IMR-90 (cell line): ENCODE data around the gene TPH1. TPM values are rescaled to one million over a fixed set of nuclear protein-coding genes. Genes with fewer than 3 reads are reported as not detected.

ENCODE experiments used
- ATAC-seq: fragments of 200-7000 bp; cut with Tn5 transposase; 2 replicates; pipeline ENCODE4 v1.9.1; 2020; ENCODE audit warnings: low read depth, mild to moderate bottlenecking, moderate library complexity
- BruUV-seq: library from RNA; stranded (reverse); fragments of 400-500 nt; replicated peaks from 2 replicates; lab custom pipeline; 2021; lab: Mats Ljungman, UMichigan
- CTCF ChIA-PET: fragments of 300-600 bp; formaldehyde crosslinking; extraction: SDS; loops from one replicate; lab custom pipeline; 2021; ENCODE audit warnings: antibody characterized with exemption; lab: Yijun Ruan, JAX
- POLR2A ChIA-PET: fragments of 300-600 bp; sonication (Branson Sonifier 250); formaldehyde crosslinking; loops from one replicate; lab custom pipeline; 2022; ENCODE audit warnings: antibody characterized with exemption; ENCODE audit not compliant: unreplicated experiment; lab: Charles Lee
- DNase-seq: peaks from one replicate; pipeline ENCODE4 v3.0.0; 2013
- H2AFZ ChIP-seq: replicated peaks from 2 replicates; pipeline ENCODE3; 2013; ENCODE audit warnings: low read length, mild to moderate bottlenecking; ENCODE audit not compliant: poor library complexity
- H2AK5ac ChIP-seq: 2 replicates; pipeline ENCODE4 v1.6.1; 2013; ENCODE audit warnings: low read depth, low read length, inconsistent platforms
- H2AK9ac ChIP-seq: replicated peaks from 2 replicates; pipeline ENCODE3; 2013; ENCODE audit warnings: mild to moderate bottlenecking, low read depth, low read length, moderate library complexity; ENCODE audit not compliant: poor library complexity
- H2BK120ac ChIP-seq: 2 replicates; pipeline ENCODE4 v1.6.1; 2013; ENCODE audit warnings: low read depth, low read length, inconsistent platforms
- H2BK15ac ChIP-seq: 3 replicates; pipeline ENCODE4 v1.6.1; 2013; ENCODE audit warnings: low read depth, low read length, inconsistent platforms
- H2BK20ac ChIP-seq: 2 replicates; pipeline ENCODE4 v1.6.1; 2013; ENCODE audit warnings: low read depth, mild to moderate bottlenecking, inconsistent platforms, low read length, moderate library complexity
- H2BK5ac ChIP-seq: 2 replicates; pipeline ENCODE4 v1.6.1; 2013; ENCODE audit warnings: mild to moderate bottlenecking, low read depth, low read length, inconsistent platforms; ENCODE audit not compliant: poor library complexity, severe bottlenecking
- H3K14ac ChIP-seq: replicated peaks from 2 replicates; pipeline ENCODE4 v1.6.1; 2013; ENCODE audit warnings: low read depth, low read length, inconsistent platforms
- H3K18ac ChIP-seq: 2 replicates; pipeline ENCODE4 v1.6.1; 2013; ENCODE audit warnings: low read depth, low read length, control low read depth
- H3K23ac ChIP-seq: 2 replicates; pipeline ENCODE4 v1.6.1; 2013; ENCODE audit warnings: low read depth, low read length, inconsistent platforms
- H3K27ac ChIP-seq: 2 replicates; pipeline ENCODE4 v1.5.1; 2013; ENCODE audit warnings: mild to moderate bottlenecking, control low read depth, low read length; ENCODE audit not compliant: insufficient read depth
- H3K27me3 ChIP-seq: 2 replicates; pipeline ENCODE4 v1.6.1; 2013; ENCODE audit warnings: low read length; ENCODE audit not compliant: control insufficient read depth, insufficient read depth
- H3K36me3 ChIP-seq: 2 replicates; pipeline ENCODE4 v1.6.1; 2013; ENCODE audit warnings: low read length, mixed read lengths; ENCODE audit not compliant: control insufficient read depth, insufficient read depth
- H3K4ac ChIP-seq: 2 replicates; pipeline ENCODE4 v1.6.1; 2013; ENCODE audit warnings: low read depth, low read length, inconsistent platforms
- H3K4me1 ChIP-seq: 2 replicates; pipeline ENCODE4 v1.6.1; 2013; ENCODE audit warnings: low read length, mixed read lengths; ENCODE audit not compliant: control insufficient read depth, insufficient read depth
- H3K4me2 ChIP-seq: 2 replicates; pipeline ENCODE4 v1.6.1; 2013; ENCODE audit warnings: low read depth, mild to moderate bottlenecking, control low read depth, low read length, moderate library complexity
- H3K4me3 ChIP-seq: 2 replicates; pipeline ENCODE4 v1.5.1; 2013; ENCODE audit warnings: low read depth, mild to moderate bottlenecking, control low read depth, low read length, moderate library complexity; ENCODE audit not compliant: insufficient read depth
- H3K56ac ChIP-seq: 2 replicates; pipeline ENCODE4 v1.6.1; 2013; ENCODE audit warnings: low read length, inconsistent platforms; ENCODE audit not compliant: insufficient read depth; ENCODE audit errors: extremely low read depth
- H3K79me1 ChIP-seq, 2 experiments: 2 replicates each; pipeline ENCODE4 v1.6.1; 2013; ENCODE audit warnings: low read length in 2 of 2, inconsistent platforms in 1 of 2, low read depth in 1 of 2
- H3K9ac ChIP-seq: 2 replicates; pipeline ENCODE4 v1.6.1; 2013; ENCODE audit warnings: low read depth, low read length, control low read depth
- H3K9me1 ChIP-seq: 2 replicates; pipeline ENCODE4 v1.6.1; 2013; ENCODE audit warnings: low read length, inconsistent platforms; ENCODE audit not compliant: insufficient read depth
- H3K9me3 ChIP-seq: 2 replicates; pipeline ENCODE4 v1.6.1; 2013; ENCODE audit warnings: low read length; ENCODE audit not compliant: control insufficient read depth, insufficient read depth
- H4K20me1 ChIP-seq: 2 replicates; pipeline ENCODE4 v1.6.1; 2013; ENCODE audit warnings: low read length, inconsistent platforms; ENCODE audit not compliant: insufficient read depth
- H4K5ac ChIP-seq: 2 replicates; pipeline ENCODE4 v1.6.1; 2013; ENCODE audit warnings: mild to moderate bottlenecking, low read depth, low read length, control low read depth
- H4K8ac ChIP-seq, 2 experiments: 2 replicates each; pipeline ENCODE4 v1.6.1; 2013; ENCODE audit warnings: low read depth in 2 of 2, low read length in 2 of 2, control low read depth in 1 of 2, inconsistent platforms in 1 of 2
- H4K91ac ChIP-seq: 2 replicates; pipeline ENCODE4 v1.6.1; 2013; ENCODE audit warnings: low read depth, low read length, inconsistent platforms; ENCODE audit not compliant: insufficient read depth
- BHLHE40 ChIP-seq: fragments of 150-350 bp; IDR thresholded peaks from 2 replicates; pipeline ENCODE4 v1.6.1; 2016; ENCODE audit warnings: mild to moderate bottlenecking, low read depth, low read length
- CEBPB ChIP-seq: IDR thresholded peaks from 2 replicates; pipeline ENCODE4 v1.6.1; 2012; ENCODE audit warnings: low read depth, low read length, improper control_type of control experiment
- MAFK ChIP-seq: IDR thresholded peaks from 2 replicates; pipeline ENCODE4 v1.6.1; 2012; ENCODE audit warnings: low read depth, low read length, improper control_type of control experiment
- POLR2A ChIP-seq: IDR thresholded peaks from 2 replicates; pipeline ENCODE4 v1.6.1; 2012; ENCODE audit warnings: mild to moderate bottlenecking, low read depth, low read length
- RCOR1 ChIP-seq: IDR thresholded peaks from 2 replicates; pipeline ENCODE4 v1.6.1; 2012; ENCODE audit warnings: mild to moderate bottlenecking, low read length, improper control_type of control experiment; ENCODE audit not compliant: insufficient replicate concordance
- WGBS, 2 experiments: methylation state at CpG; one replicate each; pipeline versions ENCODE4 v1.1.5 to v1.1.7; 2013; ENCODE audit warnings: missing lambda C conversion rate in 2 of 2; ENCODE audit not compliant: insufficient read length in 1 of 2; ENCODE audit errors: extremely low coverage in 2 of 2; 5-methylcytosine and 5-hydroxymethylcytosine counted together
- dilution Hi-C: fragments of 300-500 bp; cut with HindIII; formaldehyde crosslinking; loops from one replicate; pipeline ENCODE4 v1.14.3; 2018; ENCODE audit warnings: low sequenced_read_pairs; ENCODE audit not compliant: unreplicated experiment
- in situ Hi-C: fragments of 300-500 bp; cut with MboI; formaldehyde crosslinking; loops from 3 replicates; pipeline ENCODE4 v1.14.3; 2019; ENCODE audit warnings: low sequenced_read_pairs, inconsistent platforms, mixed read lengths
- intact Hi-C: fragments of 100-400 bp; cut with micrococcal nuclease; formaldehyde crosslinking; loops from 2 replicates; pipeline ENCODE4 v1.10.0; 2022
- polyA plus RNA-seq, 3 experiments: library from polyadenylated mRNA; depleted of rRNA; stranded (reverse); fragments of >200 nt; gene quantifications; 2 replicates each; pipeline ENCODE4 v1.2.3, GENCODE V29; 2012; ENCODE audit warnings: low replicate concordance in 1 of 3
- total RNA-seq: library from RNA; depleted of rRNA; stranded (reverse); fragments of >200 nt; gene quantifications from 2 replicates; pipeline ENCODE4 v1.2.3, GENCODE V29; 2012
- TF ChIP-seq, protein P1 (sequence below): conservative IDR thresholded peaks from 2 replicates; pipeline ENCODE4 v1.5.1; 2012; ENCODE audit warnings: mild to moderate bottlenecking, low read depth, low read length, improper control_type of control experiment

TPH1 gene
- total and polyA plus RNA-seq, 2 of the 4 experiments (the other 2 are of a cell fraction), result under 0.01 to 0.07 TPM

DNA sequence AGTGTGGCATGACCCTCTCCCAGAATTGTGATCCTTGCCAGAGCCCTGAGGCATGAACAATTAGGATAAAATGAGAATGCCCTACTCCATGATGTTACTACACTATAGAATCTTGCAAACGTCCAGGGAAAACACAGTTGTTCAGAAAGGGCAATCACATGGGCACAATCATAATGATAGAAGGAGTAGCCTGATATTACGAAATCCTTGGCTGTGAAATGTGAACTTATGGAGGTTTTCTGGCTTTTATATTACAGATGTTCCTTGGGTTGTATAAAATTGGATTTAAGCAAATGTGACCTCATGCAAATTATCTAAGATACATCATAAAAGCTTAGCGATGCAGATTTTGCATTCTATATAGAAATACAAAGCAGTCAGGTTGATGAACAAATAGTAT is 29.4 kb upstream of the TPH1 start:
- POLR2A ChIA-PET, result no interaction called here
- Histone ChIP-seq H4K91ac (no peak overlapping the region), H3K4me1 (peaks cover 4% of the 10 kb centered on the region; the same call in 1 of the 2 replicates), H3K14ac (no peak overlapping the region), H3K79me1 (no peaks in the 10 kb centered on the region), H2BK5ac (no peak overlapping the region), H2AFZ (no peak overlapping the region), H3K4me3 (no peak overlapping the region), H3K4me2 (no peak overlapping the region), H4K8ac (no peak overlapping the region), H2BK120ac (no peak overlapping the region), H2BK20ac (no peak overlapping the region), H3K23ac (no peak overlapping the region), H3K27me3 (no peaks in the 10 kb centered on the region), H3K9ac (no peak overlapping the region), H3K9me3 (no peaks in the 10 kb centered on the region), H2AK5ac (no peak overlapping the region), H2AK9ac (no peak overlapping the region), H3K4ac (no peak overlapping the region), H2BK15ac (no peak overlapping the region), H3K36me3 (peaks cover 2% of the 10 kb centered on the region), H4K5ac (no peak overlapping the region), H3K56ac (no peak overlapping the region), H3K9me1 (peaks cover 9% of the 10 kb centered on the region), H3K27ac (no peak overlapping the region), H3K18ac (no peak overlapping the region), H4K20me1 (no peaks in the 10 kb centered on the region)
- no peak for TF ChIP-seq RCOR1
- no peak for TF ChIP-seq BHLHE40
- TF ChIP-seq POLR2A, result no peak
- TF ChIP-seq, protein P1, sequence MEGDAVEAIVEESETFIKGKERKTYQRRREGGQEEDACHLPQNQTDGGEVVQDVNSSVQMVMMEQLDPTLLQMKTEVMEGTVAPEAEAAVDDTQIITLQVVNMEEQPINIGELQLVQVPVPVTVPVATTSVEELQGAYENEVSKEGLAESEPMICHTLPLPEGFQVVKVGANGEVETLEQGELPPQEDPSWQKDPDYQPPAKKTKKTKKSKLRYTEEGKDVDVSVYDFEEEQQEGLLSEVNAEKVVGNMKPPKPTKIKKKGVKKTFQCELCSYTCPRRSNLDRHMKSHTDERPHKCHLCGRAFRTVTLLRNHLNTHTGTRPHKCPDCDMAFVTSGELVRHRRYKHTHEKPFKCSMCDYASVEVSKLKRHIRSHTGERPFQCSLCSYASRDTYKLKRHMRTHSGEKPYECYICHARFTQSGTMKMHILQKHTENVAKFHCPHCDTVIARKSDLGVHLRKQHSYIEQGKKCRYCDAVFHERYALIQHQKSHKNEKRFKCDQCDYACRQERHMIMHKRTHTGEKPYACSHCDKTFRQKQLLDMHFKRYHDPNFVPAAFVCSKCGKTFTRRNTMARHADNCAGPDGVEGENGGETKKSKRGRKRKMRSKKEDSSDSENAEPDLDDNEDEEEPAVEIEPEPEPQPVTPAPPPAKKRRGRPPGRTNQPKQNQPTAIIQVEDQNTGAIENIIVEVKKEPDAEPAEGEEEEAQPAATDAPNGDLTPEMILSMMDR, result no peak
- no peak for TF ChIP-seq MAFK
- TF ChIP-seq CEBPB, result peak; percentile 56; the same call in 1 of the 2 replicates
- dilution Hi-C loops (no loop called here), in situ Hi-C loops (no loop called here), intact Hi-C loops (no loop called here)
- BruUV-seq, result no TSS peak
- ATAC-seq (no peak), DNase-seq (no peak)
- WGBS, 2 experiments, result no CpG with 5 or more reads among the region's 3 CpGs
- CTCF ChIA-PET, result no interaction called here
